BLaER1 (cell line): ENCODE measurements around the gene ESPNL.

Experiments
- H3K27ac ChIP-seq: shearing (Covaris generic); formaldehyde crosslinking; 2 replicates; pipeline ENCODE4 v1.8.1; 2022
- H3K27me3 ChIP-seq: shearing (Covaris generic); formaldehyde crosslinking; 2 replicates; pipeline ENCODE4 v1.8.1; 2022
- H3K36me3 ChIP-seq: shearing (Covaris generic); formaldehyde crosslinking; 2 replicates; pipeline ENCODE4 v1.8.1; 2022
- H3K4me1 ChIP-seq: shearing (Covaris generic); formaldehyde crosslinking; 2 replicates; pipeline ENCODE4 v1.8.1; 2022
- H3K4me2 ChIP-seq: shearing (Covaris generic); formaldehyde crosslinking; 2 replicates; pipeline ENCODE4 v1.8.1; 2022
- H3K4me3 ChIP-seq: shearing (Covaris generic); formaldehyde crosslinking; 2 replicates; pipeline ENCODE4 v1.8.1; 2022
- H3K9ac ChIP-seq: shearing (Covaris generic); formaldehyde crosslinking; 2 replicates; pipeline ENCODE4 v1.8.1; 2022
- H3K9me3 ChIP-seq: shearing (Covaris generic); formaldehyde crosslinking; 2 replicates; pipeline ENCODE4 v1.8.1; 2022
- H4K20me1 ChIP-seq: shearing (Covaris generic); formaldehyde crosslinking; 2 replicates; pipeline ENCODE4 v1.8.1; 2022
- Cebpa-rat ChIP-seq: shearing (Covaris generic); IDR thresholded peaks from 2 replicates; pipeline ENCODE4 v1.8.1; 2022

The ESPNL gene

GRCh38 chr2:238091436-238092060 lies 8.6 kb upstream of the ESPNL start:
- Histone ChIP-seq H3K27ac (no peak overlapping the region), H3K4me1 (peaks cover 19% of the 10 kb centered on the region), H3K9ac (no peak overlapping the region), H3K9me3 (no peaks in the 10 kb centered on the region), H3K27me3 (no peaks in the 10 kb centered on the region), H3K36me3 (peaks cover 14% of the 10 kb centered on the region), H4K20me1 (no peaks in the 10 kb centered on the region), H3K4me2 (no peak overlapping the region), H3K4me3 (no peak overlapping the region)
- TF ChIP-seq Cebpa-rat: no peak

- no peak for TF ChIP-seq Cebpa-rat
- no peaks in the 10 kb centered on the region for H4K20me1 ChIP-seq
- H3K27ac ChIP-seq: no peak overlapping the region
- no peaks in the 10 kb centered on the region for H3K27me3 ChIP-seq
- no peaks in the 10 kb centered on the region for H3K9me3 ChIP-seq
- H3K4me2 ChIP-seq: no peak overlapping the region
- peaks cover 14% of the 10 kb centered on the region for H3K36me3 ChIP-seq
- no peak overlapping the region for H3K4me3 ChIP-seq
- H3K4me1 ChIP-seq: peaks cover 9% of the 10 kb centered on the region; the same call in 1 of the 2 replicates
- H3K9ac ChIP-seq: no peak overlapping the region
These were observed 7.6 kb upstream of the ESPNL start for GRCh38 chr2:238092486-238093035.

- Histone ChIP-seq H3K27me3 (no peaks in the 10 kb centered on the region), H3K4me3 (no peak overlapping the region), H3K9me3 (no peaks in the 10 kb centered on the region), H3K36me3 (peaks cover 14% of the 10 kb centered on the region), H3K4me2 (no peak overlapping the region), H4K20me1 (no peaks in the 10 kb centered on the region), H3K9ac (no peak overlapping the region), H3K27ac (no peak overlapping the region), H3K4me1 (peaks cover 15% of the 10 kb centered on the region)
- TF ChIP-seq Cebpa-rat: no peak
These were observed 6.7 kb upstream of the ESPNL start for GRCh38 chr2:238093181-238094140.

GRCh38 chr2:238094438-238095022 lies 5.6 kb upstream of the ESPNL start:
- no peaks in the 10 kb centered on the region for H3K9me3 ChIP-seq
- no peak overlapping the region for H3K9ac ChIP-seq
- H3K4me2 ChIP-seq: no peak overlapping the region
- peaks cover 14% of the 10 kb centered on the region for H3K36me3 ChIP-seq
- H3K4me1 ChIP-seq: peaks cover 25% of the 10 kb centered on the region
- TF ChIP-seq Cebpa-rat: no peak
- H3K27me3 ChIP-seq: no peaks in the 10 kb centered on the region
- H3K4me3 ChIP-seq: no peak overlapping the region
- no peak overlapping the region for H3K27ac ChIP-seq
- H4K20me1 ChIP-seq: no peaks in the 10 kb centered on the region

- no peak overlapping the region for H3K27ac ChIP-seq
These were observed 5.0 kb upstream of the ESPNL start for GRCh38 chr2:238095143-238095542.

GRCh38 chr2:238096311-238097011 lies 3.7 kb upstream of the ESPNL start:
- Histone ChIP-seq H3K9ac (no peak overlapping the region), H3K4me2 (no peak overlapping the region), H3K36me3 (peaks cover 11% of the 10 kb centered on the region), H3K27me3 (no peaks in the 10 kb centered on the region), H3K4me1 (peaks cover 45% of the 10 kb centered on the region), H3K27ac (no peak overlapping the region), H3K9me3 (no peaks in the 10 kb centered on the region), H4K20me1 (no peaks in the 10 kb centered on the region), H3K4me3 (no peak overlapping the region)
- no peak for TF ChIP-seq Cebpa-rat

More at GRCh38 chr2:238095143-238095542, 5.0 kb upstream of the ESPNL start:
- no peak overlapping the region for H3K9ac ChIP-seq
- H3K4me1 ChIP-seq: peaks cover 31% of the 10 kb centered on the region
- no peaks in the 10 kb centered on the region for H4K20me1 ChIP-seq
- peaks cover 14% of the 10 kb centered on the region for H3K36me3 ChIP-seq
- no peak overlapping the region for H3K4me3 ChIP-seq
- no peaks in the 10 kb centered on the region for H3K27me3 ChIP-seq
- no peak for TF ChIP-seq Cebpa-rat
- no peak overlapping the region for H3K4me2 ChIP-seq
- H3K9me3 ChIP-seq: no peaks in the 10 kb centered on the region

GRCh38 chr2:238097201-238097987 lies 2.7 kb upstream of the ESPNL start:
- H3K27me3 ChIP-seq: no peaks in the 10 kb centered on the region
- peak overlapping the region; percentile 93; the same call in 1 of the 2 replicates for H3K4me2 ChIP-seq
- no peaks in the 10 kb centered on the region for H3K9me3 ChIP-seq
- no peaks in the 10 kb centered on the region for H4K20me1 ChIP-seq
- no peak for TF ChIP-seq Cebpa-rat
- no peak overlapping the region for H3K27ac ChIP-seq
- H3K36me3 ChIP-seq: peaks cover 3% of the 10 kb centered on the region; the same call in 1 of the 2 replicates
- H3K4me3 ChIP-seq: no peak overlapping the region
- H3K4me1 ChIP-seq: peaks cover 53% of the 10 kb centered on the region
- H3K9ac ChIP-seq: no peak overlapping the region

GRCh38 chr2:238097988-238098871 lies 1.9 kb upstream of the ESPNL start:
- TF ChIP-seq Cebpa-rat: no peak
- no peaks in the 10 kb centered on the region for H3K9me3 ChIP-seq
- H4K20me1 ChIP-seq: no peaks in the 10 kb centered on the region
- H3K9ac ChIP-seq: peak overlapping the region; percentile 39; the same call in 1 of the 2 replicates
- no peaks in the 10 kb centered on the region for H3K36me3 ChIP-seq
- peak overlapping the region; percentile 57 for H3K27ac ChIP-seq
- H3K4me3 ChIP-seq: peak overlapping the region; percentile 50
- H3K4me2 ChIP-seq: peak overlapping the region; percentile 93
- H3K27me3 ChIP-seq: no peaks in the 10 kb centered on the region
- peaks cover 60% of the 10 kb centered on the region for H3K4me1 ChIP-seq
